ENCODE measurements around the gene FGD4. TPM values are rescaled to one million over a fixed set of nuclear protein-coding genes. Genes with fewer than 3 reads are reported as not detected.

The FGD4 gene
- total RNA-seq, 5 donors from 2014 or later (not counting 1 experiment from before 2014, with no cell fraction given), result 0.18 to 0.79 (median 0.47) TPM

GRCh38 chr12:32454866-32455265 lies 55.5 kb downstream of the FGD4 start:
- H3K4me1 ChIP-seq (ENCODE audit: control insufficient read depth in 1 of 2, extremely low read depth in 1 of 2, insufficient read depth in 2 of 2, low read length in 2 of 2), result no peaks in the 10 kb centered on the region
- H3K4me3 Mint-ChIP-seq, result no peak overlapping the region
- POLR2A ChIA-PET, result interaction anchor here in 1 of 2 donors (0.6 kb wide), 1 partner anchor 12 kb away, joined by 3 read pairs; no protein-coding TSS in a partner anchor
- peaks cover 0 to 2% of the 10 kb centered on the region in 2 donors for H3K27me3 Mint-ChIP-seq
- no CpG with 5 or more reads among the region's 1 CpG for WGBS (ENCODE audit: insufficient coverage)
- CTCF ChIA-PET, result no interaction called here
- H3K27ac Mint-ChIP-seq, result no peak overlapping the region
- no peak for DNase-seq
- no peaks in the 10 kb centered on the region for H3K27me3 ChIP-seq (replicated peaks in 1 of 2; ENCODE audit: control insufficient read depth in 2 of 2, extremely low read depth in 1 of 2, insufficient read depth in 2 of 2, low read length in 1 of 2)
- no peaks in the 10 kb centered on the region for H3K9me3 Mint-ChIP-seq
- no peaks in the 10 kb centered on the region for H3K36me3 ChIP-seq (ENCODE audit: control insufficient read depth in 2 of 2, extremely low read depth in 1 of 2, insufficient read depth in 1 of 2, low read length in 1 of 2)
- H3K4me3 ChIP-seq (ENCODE audit: control insufficient read depth in 1 of 2, extremely low read depth in 1 of 2, low read length in 1 of 2), result no peak overlapping the region
- H3K9me3 ChIP-seq, result no peaks in the 10 kb centered on the region
- no peaks in the 10 kb centered on the region for H3K36me3 Mint-ChIP-seq
- no peak overlapping the region for H3K27ac ChIP-seq (ENCODE audit: low read length)
- peaks cover 0 to 8% (median 4%) of the 10 kb centered on the region in 3 donors for H3K4me1 Mint-ChIP-seq
- no peak for ATAC-seq (replicated peaks in 1 of 4)

GRCh38 chr12:32455607-32456071 lies 56.3 kb downstream of the FGD4 start:
- H3K4me1 Mint-ChIP-seq, result peaks cover 0 to 8% (median 4%) of the 10 kb centered on the region in 3 donors
- DNase-seq (peak in 4 of 35 experiments; percentile 2 to 60 (median 8)), ATAC-seq (replicated peaks in 1 of 4) (no peak)
- H3K36me3 Mint-ChIP-seq, result no peaks in the 10 kb centered on the region
- no peak overlapping the region for H3K4me3 ChIP-seq (ENCODE audit: control insufficient read depth in 1 of 2, extremely low read depth in 1 of 2, low read length in 1 of 2)
- H3K27me3 ChIP-seq (replicated peaks in 1 of 2; ENCODE audit: control insufficient read depth in 2 of 2, extremely low read depth in 1 of 2, insufficient read depth in 2 of 2, low read length in 1 of 2), result no peaks in the 10 kb centered on the region
- ChIA-PET POLR2A (no interaction called here), CTCF (interaction anchor here (0.6 to 2.4 kb wide), 7 partner anchors 58 to 827 kb away, joined by 3 to 14 read pairs (median 4); partner anchors contain the start of gene YARS2 (in 2 of the 2))
- peak overlapping the region in 1 of 3 donors; percentile 6 for H3K4me3 Mint-ChIP-seq
- H3K9me3 Mint-ChIP-seq, result no peaks in the 10 kb centered on the region
- H3K36me3 ChIP-seq (ENCODE audit: control insufficient read depth in 2 of 2, extremely low read depth in 1 of 2, insufficient read depth in 1 of 2, low read length in 1 of 2), result no peaks in the 10 kb centered on the region
- WGBS (ENCODE audit: insufficient coverage), result no CpG with 5 or more reads among the region's 1 CpG
- H3K27ac Mint-ChIP-seq, result no peak overlapping the region
- H3K27me3 Mint-ChIP-seq, result peaks cover 0 to 2% of the 10 kb centered on the region in 2 donors
- no peaks in the 10 kb centered on the region for H3K9me3 ChIP-seq
- H3K4me1 ChIP-seq (ENCODE audit: control insufficient read depth in 1 of 2, extremely low read depth in 1 of 2, insufficient read depth in 2 of 2, low read length in 2 of 2), result no peaks in the 10 kb centered on the region
- no peak overlapping the region for H3K27ac ChIP-seq (ENCODE audit: low read length)

GRCh38 chr12:32457251-32458025 lies 58.1 kb downstream of the FGD4 start:
- no peaks in the 10 kb centered on the region for H3K36me3 ChIP-seq (ENCODE audit: control insufficient read depth in 2 of 2, extremely low read depth in 1 of 2, insufficient read depth in 1 of 2, low read length in 1 of 2)
- Mint-ChIP-seq H3K4me1 (peaks cover 0 to 8% (median 4%) of the 10 kb centered on the region in 3 donors), H3K4me3 (no peak overlapping the region), H3K27ac (no peak overlapping the region), H3K27me3 (peaks cover 0 to 2% of the 10 kb centered on the region in 2 donors), H3K36me3 (no peaks in the 10 kb centered on the region), H3K9me3 (no peaks in the 10 kb centered on the region)
- H3K4me3 ChIP-seq (ENCODE audit: control insufficient read depth in 1 of 2, extremely low read depth in 1 of 2, low read length in 1 of 2), result no peak overlapping the region
- H3K27me3 ChIP-seq (replicated peaks in 1 of 2; ENCODE audit: control insufficient read depth in 2 of 2, extremely low read depth in 1 of 2, insufficient read depth in 2 of 2, low read length in 1 of 2), result no peaks in the 10 kb centered on the region
- POLR2A ChIA-PET, result interaction anchor here in 1 of 2 donors (0.6 to 0.7 kb wide), 2 partner anchors 35 to 415 kb away, joined by 4 read pairs; no protein-coding TSS in a partner anchor
- CTCF ChIA-PET, result interaction anchor here (0.7 to 2.4 kb wide), 3 partner anchors 81 to 1646 kb away, joined by 3 to 14 read pairs (median 4); partner anchors contain the start of gene YARS2 (in 1 of the 2)
- no peak for DNase-seq
- no peaks in the 10 kb centered on the region for H3K9me3 ChIP-seq
- no CpG with 5 or more reads among the region's 1 CpG for WGBS (ENCODE audit: insufficient coverage)
- H3K27ac ChIP-seq (ENCODE audit: low read length), result no peak overlapping the region
- no peaks in the 10 kb centered on the region for H3K4me1 ChIP-seq (ENCODE audit: control insufficient read depth in 1 of 2, extremely low read depth in 1 of 2, insufficient read depth in 2 of 2, low read length in 2 of 2)
- ATAC-seq (replicated peaks in 1 of 4), result no peak

- H3K4me3 Mint-ChIP-seq, result no peak overlapping the region
- ChIA-PET CTCF (no interaction called here), POLR2A (no interaction called here)
- Histone ChIP-seq H3K9me3 (no peaks in the 10 kb centered on the region), H3K27ac (ENCODE audit: low read length) (no peak overlapping the region), H3K4me3 (ENCODE audit: control insufficient read depth in 1 of 2, extremely low read depth in 1 of 2, low read length in 1 of 2) (no peak overlapping the region), H3K36me3 (ENCODE audit: control insufficient read depth in 2 of 2, extremely low read depth in 1 of 2, insufficient read depth in 1 of 2, low read length in 1 of 2) (no peaks in the 10 kb centered on the region), H3K4me1 (ENCODE audit: control insufficient read depth in 1 of 2, extremely low read depth in 1 of 2, insufficient read depth in 2 of 2, low read length in 2 of 2) (no peaks in the 10 kb centered on the region), H3K27me3 (replicated peaks in 1 of 2; ENCODE audit: control insufficient read depth in 2 of 2, extremely low read depth in 1 of 2, insufficient read depth in 2 of 2, low read length in 1 of 2) (no peaks in the 10 kb centered on the region)
- no peaks in the 10 kb centered on the region for H3K27me3 Mint-ChIP-seq
- WGBS (ENCODE audit: insufficient coverage), result no CpG with 5 or more reads among the region's 1 CpG
- H3K9me3 Mint-ChIP-seq, result no peaks in the 10 kb centered on the region
- H3K4me1 Mint-ChIP-seq, result peaks cover 0 to 7% (median 4%) of the 10 kb centered on the region in 3 donors
- no peak for DNase-seq
- H3K36me3 Mint-ChIP-seq, result no peaks in the 10 kb centered on the region
- ATAC-seq (replicated peaks in 1 of 4), result no peak
- H3K27ac Mint-ChIP-seq, result no peak overlapping the region
These were observed 61.3 kb downstream of the FGD4 start for GRCh38 chr12:32460638-32461037.

- no peak overlapping the region for H3K4me3 ChIP-seq (ENCODE audit: control insufficient read depth in 1 of 2, extremely low read depth in 1 of 2, low read length in 1 of 2)
- Mint-ChIP-seq H3K4me1 (no peaks in the 10 kb centered on the region), H3K9me3 (no peaks in the 10 kb centered on the region), H3K27ac (no peak overlapping the region), H3K4me3 (no peak overlapping the region), H3K36me3 (no peaks in the 10 kb centered on the region), H3K27me3 (no peaks in the 10 kb centered on the region)
- no peak overlapping the region for H3K27ac ChIP-seq (ENCODE audit: low read length)
- H3K36me3 ChIP-seq (ENCODE audit: control insufficient read depth in 2 of 2, extremely low read depth in 1 of 2, insufficient read depth in 1 of 2, low read length in 1 of 2), result no peaks in the 10 kb centered on the region
- DNase-seq (no peak), ATAC-seq (replicated peaks in 1 of 4) (no peak)
- no peaks in the 10 kb centered on the region for H3K4me1 ChIP-seq (ENCODE audit: control insufficient read depth in 1 of 2, extremely low read depth in 1 of 2, insufficient read depth in 2 of 2, low read length in 2 of 2)
- POLR2A ChIA-PET, result no interaction called here
- no CpG with 5 or more reads among the region's 2 CpGs for WGBS (ENCODE audit: insufficient coverage)
- H3K27me3 ChIP-seq (replicated peaks in 1 of 2; ENCODE audit: control insufficient read depth in 2 of 2, extremely low read depth in 1 of 2, insufficient read depth in 2 of 2, low read length in 1 of 2), result no peaks in the 10 kb centered on the region
- CTCF ChIA-PET, result no interaction called here
- H3K9me3 ChIP-seq, result no peaks in the 10 kb centered on the region
These were observed 63.5 kb downstream of the FGD4 start for GRCh38 chr12:32462908-32463307.

- H3K4me1 ChIP-seq (ENCODE audit: control insufficient read depth in 1 of 2, extremely low read depth in 1 of 2, insufficient read depth in 2 of 2, low read length in 2 of 2), result no peaks in the 10 kb centered on the region
- DNase-seq (no peak), ATAC-seq (replicated peaks in 1 of 4) (no peak)
- H3K4me3 ChIP-seq (ENCODE audit: control insufficient read depth in 1 of 2, extremely low read depth in 1 of 2, low read length in 1 of 2), result no peak overlapping the region
- POLR2A ChIA-PET, result no interaction called here
- no peak overlapping the region for H3K27ac ChIP-seq (ENCODE audit: low read length)
- H3K36me3 ChIP-seq (ENCODE audit: control insufficient read depth in 2 of 2, extremely low read depth in 1 of 2, insufficient read depth in 1 of 2, low read length in 1 of 2), result no peaks in the 10 kb centered on the region
- WGBS (ENCODE audit: insufficient coverage), result no CpG with 5 or more reads among the region's 1 CpG
- H3K9me3 Mint-ChIP-seq, result no peaks in the 10 kb centered on the region
- CTCF ChIA-PET, result interaction anchor here in 1 of 2 donors (0.6 kb wide), 1 partner anchor 209 kb away, joined by 4 read pairs; no protein-coding TSS in a partner anchor
- H3K4me1 Mint-ChIP-seq, result peaks cover 0 to 6% (median 0%) of the 10 kb centered on the region in 3 donors
- H3K27ac Mint-ChIP-seq, result no peak overlapping the region
- no peaks in the 10 kb centered on the region for H3K36me3 Mint-ChIP-seq
- H3K27me3 ChIP-seq (replicated peaks in 1 of 2; ENCODE audit: control insufficient read depth in 2 of 2, extremely low read depth in 1 of 2, insufficient read depth in 2 of 2, low read length in 1 of 2), result no peaks in the 10 kb centered on the region
- no peaks in the 10 kb centered on the region for H3K27me3 Mint-ChIP-seq
- no peaks in the 10 kb centered on the region for H3K9me3 ChIP-seq
- no peak overlapping the region for H3K4me3 Mint-ChIP-seq
These were observed 66.8 kb downstream of the FGD4 start for GRCh38 chr12:32466187-32466586.
